Neural cell (in vitro differentiated cells): ENCODE measurements around the gene SND1. TPM values are rescaled to one million over a fixed set of nuclear protein-coding genes. Genes with fewer than 3 reads are reported as not detected.

ENCODE experiments used
- H2AFZ ChIP-seq: fragments of 200-600, 300-800 bp; sonication (generic), shearing (Covaris generic); 2 replicates; pipeline ENCODE4 v1.6.0; 2014; ENCODE audit warnings: low read depth, mild to moderate bottlenecking, antibody characterized with exemption, low read length, moderate library complexity
- H3F3A ChIP-seq: fragments of 200-600 bp; shearing (Covaris generic); 2 replicates; pipeline ENCODE4 v1.6.1; 2016; ENCODE audit warnings: mild to moderate bottlenecking, moderate library complexity, mixed read lengths, antibody characterized with exemption, low read length; ENCODE audit not compliant: insufficient read depth, poor library complexity, severe bottlenecking
- H3K27ac ChIP-seq: fragments of 200-600, 300-800 bp; sonication (generic), shearing (Covaris generic); 2 replicates; pipeline ENCODE4 v1.5.1; 2014; ENCODE audit warnings: mild to moderate bottlenecking, low read length, moderate library complexity
- H3K27me3 ChIP-seq: fragments of 300-800, 200-600 bp; sonication (generic), shearing (Covaris generic); 2 replicates; pipeline ENCODE4 v1.6.0; 2014; ENCODE audit warnings: mild to moderate bottlenecking, low read depth, low read length, moderate library complexity; ENCODE audit not compliant: insufficient read depth
- H3K36me3 ChIP-seq: fragments of 300-800, 200-600 bp; sonication (generic), shearing (Covaris generic); 2 replicates; pipeline ENCODE4 v1.5.1; 2014; ENCODE audit warnings: mild to moderate bottlenecking, antibody characterized with exemption, low read length, moderate library complexity; ENCODE audit not compliant: insufficient read depth
- H3K4me2 ChIP-seq: fragments of 300-800, 200-600 bp; sonication (generic), shearing (Covaris generic); 2 replicates; pipeline ENCODE4 v1.6.0; 2014; ENCODE audit warnings: mild to moderate bottlenecking, low read length
- H3K4me3 ChIP-seq: fragments of 300-800, 200-600 bp; sonication (generic), shearing (Covaris generic); 2 replicates; pipeline ENCODE4 v1.5.1; 2014; ENCODE audit warnings: mild to moderate bottlenecking, low read length, moderate library complexity
- H3K79me2 ChIP-seq: fragments of 200-600 bp; shearing (Covaris generic); replicated peaks from 2 replicates; pipeline ENCODE4 v1.6.0; 2014; ENCODE audit warnings: mild to moderate bottlenecking, low read length, moderate library complexity; ENCODE audit not compliant: insufficient read depth
- H3K9ac ChIP-seq: fragments of 300-800, 200-600 bp; sonication (generic), shearing (Covaris generic); 2 replicates; pipeline ENCODE4 v1.6.1; 2016; ENCODE audit warnings: mild to moderate bottlenecking, low read length, mixed read lengths
- H3K9me2 ChIP-seq: fragments of 200-600 bp; shearing (Covaris generic); 2 replicates; pipeline ENCODE4 v1.6.1; 2016; ENCODE audit warnings: mild to moderate bottlenecking, low read length, mixed read lengths; ENCODE audit not compliant: insufficient read depth
- H3K9me3 ChIP-seq: fragments of 200-600, 300-800 bp; sonication (generic), shearing (Covaris generic); 2 replicates; pipeline ENCODE4 v1.6.1; 2016; ENCODE audit warnings: mild to moderate bottlenecking, mixed run types, low read length, moderate library complexity, mixed read lengths
- H4K20me1 ChIP-seq: fragments of 200-600 bp; shearing (Covaris generic); 2 replicates; pipeline ENCODE4 v1.6.1; 2016; ENCODE audit warnings: mild to moderate bottlenecking, mixed run types; ENCODE audit not compliant: insufficient read depth
- CTCF ChIP-seq: fragments of 450-650 bp; IDR thresholded peaks from 2 replicates; pipeline ENCODE4 v1.5.1; 2014; ENCODE audit warnings: antibody characterized with exemption, mild to moderate bottlenecking, moderate library complexity; ENCODE audit not compliant: poor library complexity, severe bottlenecking
- EP300 ChIP-seq: fragments of 450-650 bp; conservative IDR thresholded peaks from 2 replicates; pipeline ENCODE4 v1.6.1; 2014; ENCODE audit warnings: antibody characterized with exemption, mild to moderate bottlenecking, moderate library complexity; ENCODE audit not compliant: poor library complexity, severe bottlenecking
- EZH2 ChIP-seq: fragments of 200-600, 300-800 bp; shearing (Covaris generic), sonication (generic); IDR thresholded peaks from 2 replicates; pipeline ENCODE4 v1.6.1; 2014; ENCODE audit warnings: antibody characterized with exemption, low read length, borderline replicate concordance, mild to moderate bottlenecking; ENCODE audit not compliant: insufficient read depth, poor library complexity, severe bottlenecking
- MXI1 ChIP-seq: fragments of 450-650 bp; conservative IDR thresholded peaks from 2 replicates; pipeline ENCODE4 v1.6.1; 2014; ENCODE audit warnings: antibody characterized with exemption, mild to moderate bottlenecking; ENCODE audit not compliant: poor library complexity, severe bottlenecking
- POLR2AphosphoS5 ChIP-seq: IDR thresholded peaks from 2 replicates; pipeline ENCODE4 v1.6.1; 2012
- RAD21 ChIP-seq: fragments of 450-650 bp; conservative IDR thresholded peaks from 2 replicates; pipeline ENCODE4 v1.6.1; 2014; ENCODE audit warnings: antibody characterized with exemption, mild to moderate bottlenecking, moderate library complexity
- REST ChIP-seq: IDR thresholded peaks from 2 replicates; pipeline ENCODE4 v1.6.1; 2012; ENCODE audit warnings: borderline replicate concordance
- SMC3 ChIP-seq: fragments of 450-650 bp; conservative IDR thresholded peaks from 2 replicates; pipeline ENCODE4 v1.6.1; 2014; ENCODE audit warnings: antibody characterized with exemption, mild to moderate bottlenecking, moderate library complexity; ENCODE audit not compliant: poor library complexity
- TAF1 ChIP-seq: IDR thresholded peaks from 2 replicates; pipeline ENCODE4 v1.6.1; 2012; ENCODE audit warnings: low read depth
- polyA plus RNA-seq: library from polyadenylated mRNA; depleted of rRNA; stranded (reverse); fragments of >200 nt; gene quantifications from 2 replicates; pipeline ENCODE4 v1.2.3, GENCODE V29; 2014

The SND1 gene
- polyA plus RNA-seq, 1 donor from 2014 or later = 37.4 TPM

GRCh38 chr7:127652333-127653248 is 597 bp downstream of the SND1 start:
- Histone ChIP-seq H3K36me3 (no peaks in the 10 kb centered on the region), H3K27me3 (no peaks in the 10 kb centered on the region), H4K20me1 (no peaks in the 10 kb centered on the region), H3K9ac (peak overlapping the region; percentile 71), H3K4me3 (peak overlapping the region; percentile 82), H3K79me2 (peaks cover 22% of the 10 kb centered on the region), H3F3A (no peaks in the 10 kb centered on the region), H2AFZ (peak overlapping the region; percentile 81), H3K9me2 (no peaks in the 10 kb centered on the region), H3K27ac (peak overlapping the region; percentile 52), H3K9me3 (no peaks in the 10 kb centered on the region), H3K4me2 (peak overlapping the region; percentile 64)
- TF ChIP-seq RAD21 (peak; percentile 10), MXI1 (peak; percentile 91), TAF1 (no peak), SMC3 (peak; percentile 43), CTCF (no peak)

- Histone ChIP-seq H3K36me3 (no peaks in the 10 kb centered on the region), H3K4me3 (peak overlapping the region; percentile 82), H3K27ac (no peak overlapping the region), H3F3A (no peaks in the 10 kb centered on the region), H3K4me2 (no peak overlapping the region), H3K9me2 (no peaks in the 10 kb centered on the region), H3K9ac (no peak overlapping the region), H3K27me3 (no peaks in the 10 kb centered on the region), H2AFZ (no peak overlapping the region), H4K20me1 (no peaks in the 10 kb centered on the region), H3K79me2 (peaks cover 22% of the 10 kb centered on the region), H3K9me3 (no peaks in the 10 kb centered on the region)
- TF ChIP-seq EP300 (no peak), REST (no peak), SMC3 (no peak), CTCF (no peak), POLR2AphosphoS5 (no peak), RAD21 (no peak), EZH2 (no peak), MXI1 (no peak), TAF1 (no peak)
Measured at GRCh38 chr7:127653396-127653795, 1.4 kb downstream of the SND1 start.
